Kidney glomerular epithelial cell (primary cell): ENCODE measurements around the gene ALG10B.

Experiments
- DNase-seq: peaks from one replicate; lab custom pipeline; 2025; lab: John Stamatoyannopoulos, UW

The ALG10B gene

GRCh38 chr12:38374751-38375150 lies 58.2 kb downstream of the ALG10B start:
- DNase-seq, result no peak
